CD1c-positive myeloid dendritic cell (primary cell): ENCODE results near the gene TRAPPC1.

ENCODE experiments used
- DNase-seq: peaks from one replicate; pipeline ENCODE4 v3.0.0-alpha.2; 2016; ENCODE audit errors: extremely low spot score

The TRAPPC1 gene

GRCh38 chr17:7940743-7941142, 9.0 kb upstream of the TRAPPC1 start:
- DNase-seq: no peak

DNA sequence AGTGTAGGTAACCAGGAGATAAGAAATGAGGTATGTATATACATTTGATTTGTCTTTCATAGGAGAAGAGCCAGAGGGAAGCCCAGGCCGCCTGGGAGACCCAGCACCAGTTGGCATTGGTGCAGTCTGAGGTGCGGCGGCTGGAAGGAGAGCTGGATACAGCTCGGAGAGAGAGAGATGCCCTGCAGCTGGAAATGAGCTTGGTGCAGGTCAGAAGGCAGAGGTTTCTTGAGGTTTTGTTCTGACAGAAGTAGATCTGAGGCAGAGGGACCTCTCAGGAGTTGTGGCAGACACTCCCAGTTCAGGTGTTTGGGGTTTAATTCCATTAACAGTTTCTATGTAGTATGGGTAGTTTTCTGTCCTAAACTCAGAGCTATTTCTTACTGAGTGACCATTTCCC, 8.3 kb upstream of the TRAPPC1 start:
- no peak for DNase-seq

GRCh38 chr17:7935859-7936258, 4.1 kb upstream of the TRAPPC1 start:
- no peak for DNase-seq

- DNase-seq: peak; percentile 72
Observed at GRCh38 chr17:7932949-7933348, 1.2 kb upstream of the TRAPPC1 start.

- DNase-seq: peak; percentile 42
Observed at GRCh38 chr17:7932483-7932891, 741 bp upstream of the TRAPPC1 start.

GRCh38 chr17:7930841-7931631, 710 bp downstream of the TRAPPC1 start:
- no peak for DNase-seq

- no peak for DNase-seq
Observed at GRCh38 chr17:7929158-7930023, 2.4 kb downstream of the TRAPPC1 start, which contains the start of gene KCNAB3. KCNAB3 (minus strand) TSS chr17:7929856; CDS start chr17:7929435, 421 bp downstream.

DNA sequence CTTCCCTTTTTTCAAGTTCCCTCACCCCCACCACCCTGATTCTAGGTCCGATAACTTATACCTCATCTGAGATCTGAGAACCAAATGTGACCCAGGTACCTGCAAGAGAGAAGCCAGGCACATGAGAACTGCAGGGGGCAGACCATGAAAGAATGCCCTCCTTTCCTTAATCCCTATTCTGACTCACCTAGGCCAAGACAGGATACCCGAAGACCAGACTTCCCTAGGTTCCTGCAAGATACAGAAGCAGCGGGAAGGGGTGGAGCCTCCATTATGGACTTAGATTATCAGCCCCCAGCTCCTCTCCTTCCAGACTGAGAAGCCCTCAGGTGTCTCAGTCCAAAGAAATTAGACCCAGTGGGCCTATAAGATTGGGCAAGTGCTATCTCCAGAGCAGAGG, 4.2 kb downstream of the TRAPPC1 start:
- DNase-seq: no peak

- DNase-seq: peak; percentile 73
Observed at GRCh38 chr17:7922845-7923628, 8.7 kb downstream of the TRAPPC1 start.

DNA sequence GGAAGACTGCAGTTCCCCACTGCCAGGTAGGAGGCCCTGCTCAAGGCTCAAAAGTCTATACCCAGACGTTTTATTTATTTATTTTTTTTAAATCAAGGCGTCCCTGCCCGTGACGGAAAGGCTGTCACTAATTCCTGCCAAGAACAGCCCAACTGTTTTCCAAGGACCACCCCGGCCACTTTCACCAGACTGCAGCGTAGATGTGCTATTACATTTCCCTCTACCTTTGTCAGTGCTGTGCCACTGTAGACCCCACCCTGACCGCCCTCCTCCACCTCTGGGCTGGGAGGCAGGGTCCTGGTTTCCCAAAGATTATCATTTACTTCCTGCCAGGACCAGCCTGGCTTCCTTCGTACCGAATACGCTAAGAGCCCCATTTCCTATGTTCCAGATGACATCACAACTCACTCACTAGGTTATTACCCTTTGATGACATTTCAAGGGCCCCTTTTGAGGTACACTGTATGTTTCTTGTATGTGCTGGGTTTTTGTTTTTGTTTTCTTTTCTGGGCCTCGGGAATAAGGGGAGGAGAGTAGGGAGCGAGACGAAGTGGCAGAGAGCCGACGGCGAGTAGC, 9.4 kb downstream of the TRAPPC1 start:
- DNase-seq: no peak

- no peak for DNase-seq
Observed at GRCh38 chr17:7916808-7917207, 14.9 kb downstream of the TRAPPC1 start.

DNA sequence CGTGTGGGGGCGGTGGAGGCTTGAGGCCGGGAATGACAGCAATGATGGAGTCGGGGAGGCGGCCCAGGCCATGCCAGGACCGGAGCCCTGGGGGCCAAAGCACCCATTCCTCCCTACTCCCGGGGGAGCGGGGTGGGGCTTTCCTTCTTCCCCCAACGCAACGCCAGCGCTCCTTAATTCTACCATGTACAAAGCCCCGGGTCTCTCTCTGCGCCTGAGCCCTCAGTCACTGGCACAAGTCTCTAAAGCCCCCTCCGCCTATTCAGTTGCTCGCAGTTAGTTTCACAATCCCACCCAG, 15.4 kb downstream of the TRAPPC1 start:
- DNase-seq: no peak

GRCh38 chr17:7915611-7916384, 15.9 kb downstream of the TRAPPC1 start, which contains the start of gene RNF227:
RNF227 (minus strand) TSS chr17:7916289; CDS start chr17:7916195, 94 bp downstream.
- DNase-seq: peak; percentile 89

DNA sequence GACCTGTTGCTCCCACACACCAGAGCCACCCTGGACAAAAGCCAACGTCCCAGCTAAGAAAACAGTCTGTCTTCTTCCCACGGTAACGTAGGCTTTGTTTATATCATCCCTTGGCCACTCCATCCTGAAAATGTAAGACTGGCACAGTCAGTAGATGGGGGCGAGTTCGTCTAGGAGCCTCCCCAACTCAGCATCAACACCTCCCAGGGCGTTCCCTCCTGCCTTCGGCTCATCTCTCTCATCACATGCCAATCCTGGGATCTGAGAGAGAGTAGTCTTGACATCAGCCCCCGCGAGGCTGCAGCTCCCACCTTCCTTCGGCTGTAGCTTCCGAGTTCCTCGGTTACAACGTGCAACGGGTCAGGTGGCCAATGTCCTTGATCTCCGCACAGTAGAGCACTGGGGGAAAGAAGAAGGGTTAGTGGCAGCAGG, 16.6 kb downstream of the TRAPPC1 start:
- DNase-seq: peak; percentile 53

DNA sequence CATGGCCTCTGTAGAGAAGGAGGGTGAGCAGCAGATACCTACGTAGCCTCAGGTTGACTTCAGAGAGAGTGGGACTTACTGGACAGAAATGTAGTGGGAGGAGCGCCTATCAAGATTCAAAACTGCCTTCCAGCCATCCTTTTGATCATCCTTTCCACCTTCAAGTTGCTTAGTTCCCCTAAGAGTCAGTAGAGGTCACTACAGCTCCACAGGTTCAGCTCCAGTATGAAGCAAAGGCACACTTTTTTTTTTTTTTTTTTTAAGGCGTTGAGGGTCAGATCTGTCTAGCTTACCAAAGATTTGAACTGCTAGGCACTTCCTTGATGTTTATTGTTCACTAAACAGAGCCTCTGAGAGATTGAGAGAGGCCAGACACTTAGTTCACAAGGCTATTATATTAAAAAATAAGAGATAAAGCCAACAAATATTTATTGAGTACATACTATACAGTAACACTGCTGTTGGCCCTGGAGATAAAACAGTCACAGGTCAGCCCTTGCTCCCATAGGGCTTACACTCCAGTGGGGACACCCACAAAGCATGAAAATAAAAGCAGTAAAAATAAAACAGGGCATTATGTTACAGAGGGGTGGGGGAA, 18.7 kb downstream of the TRAPPC1 start:
- DNase-seq: peak; percentile 72

GRCh38 chr17:7911116-7911515, 20.6 kb downstream of the TRAPPC1 start:
- DNase-seq: no peak

DNA sequence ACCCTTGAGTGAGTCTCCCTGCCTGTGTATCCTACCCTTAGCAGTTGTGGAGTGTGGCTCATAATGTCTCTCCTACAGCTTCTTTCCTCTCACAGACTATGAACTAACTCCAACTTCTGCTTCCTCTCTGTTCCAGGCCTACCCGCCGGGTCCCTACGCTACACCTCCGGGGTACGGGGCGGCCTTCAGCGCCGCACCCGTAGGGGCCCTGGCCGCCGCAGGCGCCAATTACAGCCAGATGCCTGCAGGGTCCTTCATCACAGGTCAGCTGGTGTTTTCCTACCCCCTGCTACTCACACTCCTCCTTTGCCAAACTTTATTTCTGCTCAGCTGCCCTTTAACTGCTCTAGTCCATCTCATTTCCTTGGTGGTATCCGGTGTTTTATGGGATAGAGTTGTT, 21.0 kb downstream of the TRAPPC1 start:
- no peak for DNase-seq

GRCh38 chr17:7910281-7910680, 21.5 kb downstream of the TRAPPC1 start:
- no peak for DNase-seq

DNA sequence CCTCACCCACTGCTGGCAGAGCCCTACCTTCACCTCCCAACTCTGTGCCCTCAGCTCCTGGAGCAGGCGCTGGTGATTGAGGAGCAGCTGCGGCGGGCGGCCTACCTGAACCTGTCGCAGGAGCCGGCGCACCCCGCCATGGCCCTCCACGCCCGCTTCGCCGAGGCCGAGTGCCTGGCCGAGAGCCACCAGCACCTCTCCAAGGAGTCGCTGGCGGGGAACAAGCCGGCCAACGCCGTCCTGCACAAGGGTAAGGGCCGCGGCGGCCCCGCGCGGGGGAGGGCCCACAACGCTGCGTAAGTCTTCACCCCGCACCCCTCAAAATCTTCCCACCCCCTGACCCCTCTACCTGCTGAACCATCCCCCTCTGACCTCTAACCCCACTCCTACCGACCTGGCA, 22.7 kb downstream of the TRAPPC1 start:
- DNase-seq: no peak
